Mesendoderm (in vitro differentiated cells): ENCODE measurements around the gene AGAP1.
A peak's percentile ranks its signal among the peaks of the same experiment; 100 is the strongest.

Experiments used
- DNase-seq: peaks from one replicate; pipeline ENCODE4 v3.0.0; 2013
- H2AK5ac ChIP-seq: 2 replicates; pipeline ENCODE4 v1.6.1; 2013; ENCODE audit warnings: low read length, inconsistent platforms
- H2BK120ac ChIP-seq: 2 replicates; pipeline ENCODE4 v1.6.1; 2013; ENCODE audit warnings: low read depth, mild to moderate bottlenecking, low read length, moderate library complexity, mixed read lengths
- H2BK15ac ChIP-seq: replicated peaks from 2 replicates; pipeline ENCODE4 v1.6.1; 2013; ENCODE audit warnings: low read depth, mild to moderate bottlenecking, moderate library complexity
- H2BK5ac ChIP-seq: 2 replicates; pipeline ENCODE4 v1.6.1; 2013; ENCODE audit warnings: low read length, inconsistent platforms
- H3K18ac ChIP-seq: 2 replicates; pipeline ENCODE4 v1.6.1; 2013; ENCODE audit warnings: mild to moderate bottlenecking, low read length, mixed read lengths
- H3K23ac ChIP-seq: one replicate; pipeline ENCODE4 v1.6.1; 2013; ENCODE audit warnings: low read length
- H3K27ac ChIP-seq: 2 replicates; pipeline ENCODE4 v1.5.1; 2013; ENCODE audit warnings: low read depth, mild to moderate bottlenecking, inconsistent platforms, low read length, moderate library complexity
- H3K27me3 ChIP-seq: 2 replicates; pipeline ENCODE4 v1.6.1; 2013; ENCODE audit warnings: low read length, control low read depth, mild to moderate bottlenecking, inconsistent platforms; ENCODE audit not compliant: insufficient read depth, poor library complexity
- H3K36me3 ChIP-seq: 2 replicates; pipeline ENCODE4 v1.6.1; 2013; ENCODE audit warnings: low read length, inconsistent platforms; ENCODE audit not compliant: control insufficient read depth, insufficient read depth
- H3K4ac ChIP-seq: one replicate; pipeline ENCODE4 v1.6.1; 2013; ENCODE audit warnings: low read depth, mild to moderate bottlenecking, low read length, moderate library complexity
- H3K4me1 ChIP-seq: 2 replicates; pipeline ENCODE4 v1.6.1; 2013; ENCODE audit warnings: low read depth, low read length, inconsistent platforms; ENCODE audit not compliant: control insufficient read depth
- H3K4me2 ChIP-seq: 2 replicates; pipeline ENCODE4 v1.6.1; 2013; ENCODE audit warnings: low read length
- H3K4me3 ChIP-seq: 2 replicates; pipeline ENCODE4 v1.5.1; 2013; ENCODE audit warnings: mild to moderate bottlenecking, low read length
- H3K56ac ChIP-seq: one replicate; pipeline ENCODE4 v1.6.1; 2013; ENCODE audit warnings: low read length
- H3K79me1 ChIP-seq: 2 replicates; pipeline ENCODE4 v1.6.1; 2013; ENCODE audit warnings: low read length, inconsistent platforms
- H3K79me2 ChIP-seq: 2 replicates; pipeline ENCODE4 v1.6.1; 2013; ENCODE audit warnings: mild to moderate bottlenecking, low read length; ENCODE audit not compliant: control insufficient read depth, insufficient read depth
- H3K9ac ChIP-seq: 2 replicates; pipeline ENCODE4 v1.6.1; 2013; ENCODE audit warnings: low read length, inconsistent platforms
- H4K5ac ChIP-seq: one replicate; pipeline ENCODE4 v1.6.1; 2013; ENCODE audit warnings: low read length
- H4K8ac ChIP-seq: one replicate; pipeline ENCODE4 v1.6.1; 2013; ENCODE audit warnings: low read depth, mild to moderate bottlenecking, control low read depth, low read length, moderate library complexity
- WGBS: extraction: QIAGEN DNeasy Blood & Tissue Kit; methylation state at CpG from one replicate; pipeline ENCODE4 v1.1.7; 2013; ENCODE audit warnings: low lambda C conversion rate, missing lambda C conversion rate; ENCODE audit not compliant: insufficient coverage; ENCODE audit errors: extremely low coverage; 5-methylcytosine and 5-hydroxymethylcytosine counted together

The AGAP1 gene

DNA sequence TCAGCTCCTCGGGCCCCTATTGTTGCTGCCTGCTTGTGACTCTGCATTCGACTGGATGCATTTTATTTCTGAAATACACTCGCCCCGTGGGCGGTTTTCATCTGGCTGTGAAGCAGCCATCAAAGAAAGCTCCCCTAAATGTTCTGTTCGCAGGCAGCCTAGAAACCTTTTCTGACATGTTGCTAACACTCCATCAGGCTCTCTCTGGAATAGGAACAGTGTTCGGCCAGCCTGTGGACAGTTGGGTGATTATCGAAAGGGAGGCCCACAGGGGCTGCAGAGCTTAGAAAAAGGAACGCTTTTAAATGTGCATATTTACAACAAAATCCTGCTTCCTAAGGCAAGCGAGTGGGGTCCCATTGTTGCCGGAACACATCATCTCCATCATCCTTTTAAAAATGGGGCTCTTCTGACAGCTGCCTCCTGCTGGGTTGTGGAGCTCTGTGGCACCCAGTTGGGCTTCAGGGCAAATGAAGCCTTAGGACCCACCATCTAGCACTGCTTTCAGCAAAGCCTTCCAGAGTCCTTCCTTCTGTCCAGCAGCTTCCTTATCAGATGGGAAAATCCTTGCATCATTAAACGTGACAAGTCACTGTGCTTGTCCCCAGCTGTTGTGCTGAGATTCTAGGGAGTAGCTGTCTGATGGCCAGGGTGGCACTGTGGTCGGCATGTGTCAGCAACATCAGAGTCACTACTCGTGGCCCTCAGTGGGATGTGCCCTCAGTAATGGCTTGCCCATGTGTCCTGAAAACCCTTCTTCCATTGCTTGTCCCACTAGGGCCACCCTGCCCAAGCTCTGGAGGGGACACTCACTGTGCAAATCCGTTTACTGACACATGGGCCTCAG, 571.7 kb downstream of the AGAP1 start:
- Histone ChIP-seq H3K18ac (no peak overlapping the region), H3K23ac (no peak overlapping the region), H3K79me2 (no peaks in the 10 kb centered on the region), H2BK5ac (no peak overlapping the region), H4K5ac (no peak overlapping the region), H3K4me1 (no peaks in the 10 kb centered on the region), H3K27ac (no peak overlapping the region), H3K27me3 (no peaks in the 10 kb centered on the region), H3K4me3 (no peak overlapping the region), H3K4ac (no peak overlapping the region), H3K4me2 (no peak overlapping the region), H2AK5ac (no peak overlapping the region), H3K56ac (no peak overlapping the region), H2BK15ac (no peak overlapping the region), H4K8ac (no peak overlapping the region), H3K36me3 (no peaks in the 10 kb centered on the region), H2BK120ac (no peak overlapping the region), H3K9ac (no peak overlapping the region), H3K79me1 (no peaks in the 10 kb centered on the region)
- no peak for DNase-seq
- WGBS, result no CpG with 5 or more reads among the region's 15 CpGs

DNA sequence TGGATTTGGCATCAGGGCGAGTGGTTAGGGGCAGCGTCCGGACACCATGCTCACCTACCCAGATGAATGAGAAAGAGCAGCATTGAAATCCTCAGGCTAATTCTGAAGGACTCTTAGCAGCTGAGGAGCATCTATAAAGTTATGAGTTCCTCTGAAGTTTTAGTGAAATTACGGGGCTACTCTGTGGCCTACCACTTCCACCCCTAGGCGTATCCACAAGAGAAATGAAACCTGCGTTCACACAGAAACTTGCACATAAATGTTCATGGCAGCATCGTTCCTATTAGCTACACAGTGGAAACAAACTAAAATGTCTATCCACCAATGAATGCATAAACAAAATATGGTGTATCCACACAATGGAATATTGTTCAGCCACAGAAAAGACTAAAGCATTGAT, 576.4 kb downstream of the AGAP1 start:
- Histone ChIP-seq H3K36me3 (no peaks in the 10 kb centered on the region), H2BK5ac (no peak overlapping the region), H2BK15ac (no peak overlapping the region), H3K4ac (no peak overlapping the region), H3K27ac (no peak overlapping the region), H4K8ac (no peak overlapping the region), H3K56ac (no peak overlapping the region), H2BK120ac (no peak overlapping the region), H3K23ac (no peak overlapping the region), H3K79me1 (no peaks in the 10 kb centered on the region), H3K4me2 (no peak overlapping the region), H3K4me3 (no peak overlapping the region), H3K79me2 (no peaks in the 10 kb centered on the region), H2AK5ac (no peak overlapping the region), H3K9ac (no peak overlapping the region), H4K5ac (no peak overlapping the region), H3K18ac (no peak overlapping the region), H3K4me1 (peaks cover 2% of the 10 kb centered on the region), H3K27me3 (no peaks in the 10 kb centered on the region)
- no peak for DNase-seq
- no CpG with 5 or more reads among the region's 7 CpGs for WGBS

DNA sequence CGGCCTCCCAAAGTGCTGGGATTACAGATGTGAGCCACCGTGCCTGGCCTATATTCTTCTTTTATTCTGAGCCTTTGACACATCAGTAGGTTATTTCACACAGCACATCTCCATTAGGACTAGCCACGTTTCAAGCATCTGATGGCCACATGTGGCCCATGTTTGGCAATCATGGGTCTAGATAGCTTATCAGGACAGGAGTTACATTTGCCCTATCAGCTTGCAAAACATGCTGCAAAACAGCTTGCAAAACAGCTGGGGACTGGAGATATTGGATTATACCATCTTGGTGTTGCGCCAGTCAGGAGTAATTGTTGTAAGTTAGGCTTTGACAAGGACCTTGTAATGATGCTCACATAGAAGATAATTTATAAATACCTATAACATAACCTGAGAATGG, 579.4 kb downstream of the AGAP1 start:
- Histone ChIP-seq H4K5ac (no peak overlapping the region), H3K4me3 (no peak overlapping the region), H4K8ac (no peak overlapping the region), H3K79me2 (no peaks in the 10 kb centered on the region), H3K79me1 (no peaks in the 10 kb centered on the region), H3K23ac (no peak overlapping the region), H3K27me3 (no peaks in the 10 kb centered on the region), H2BK120ac (no peak overlapping the region), H3K27ac (no peak overlapping the region), H2BK15ac (no peak overlapping the region), H3K4me1 (peaks cover 2% of the 10 kb centered on the region), H3K56ac (no peak overlapping the region), H2AK5ac (no peak overlapping the region), H3K4me2 (no peak overlapping the region), H3K9ac (no peak overlapping the region), H3K4ac (no peak overlapping the region), H3K36me3 (no peaks in the 10 kb centered on the region), H3K18ac (no peak overlapping the region), H2BK5ac (no peak overlapping the region)
- WGBS, result no CpG with 5 or more reads among the region's 4 CpGs
- DNase-seq, result peak; percentile 69

DNA sequence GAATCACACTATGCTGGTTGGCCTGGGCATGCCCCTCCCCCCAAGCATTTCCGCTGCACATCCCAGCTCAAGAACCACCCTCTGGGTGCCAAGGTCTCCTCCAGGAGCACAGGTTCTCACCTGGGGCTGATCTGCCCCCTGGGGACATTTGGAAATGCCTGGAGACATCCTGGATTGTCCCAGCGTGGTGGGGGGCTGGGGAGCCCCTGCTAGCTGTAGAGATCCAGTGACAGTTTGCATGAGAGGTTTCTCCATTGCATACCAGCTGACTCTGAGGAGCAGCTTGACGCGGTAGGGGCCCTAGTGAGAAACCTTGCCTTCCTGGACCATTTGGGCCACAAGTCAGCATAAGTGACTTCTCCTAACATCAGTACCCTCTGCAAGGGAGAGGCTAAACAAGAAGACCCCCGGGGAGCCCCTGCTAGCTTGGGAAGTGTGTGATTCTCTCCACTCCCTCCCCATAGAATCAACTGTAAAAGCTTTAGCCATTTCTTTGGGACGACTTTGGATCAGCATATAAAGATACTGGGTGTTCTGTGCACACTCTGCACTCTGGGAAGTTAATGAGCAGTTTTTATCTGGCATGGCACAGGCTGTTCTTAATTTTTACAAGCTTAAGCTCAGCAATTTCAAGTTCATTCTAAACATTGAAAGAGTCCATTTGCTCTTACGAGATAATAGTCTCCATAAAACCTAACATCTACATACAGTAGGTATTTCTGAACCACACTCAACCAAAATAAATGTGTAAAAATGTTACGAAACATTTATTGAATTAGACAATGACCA, 580.2 kb downstream of the AGAP1 start:
- H3K36me3 ChIP-seq, result no peaks in the 10 kb centered on the region
- DNase-seq, result no peak
- no peaks in the 10 kb centered on the region for H3K27me3 ChIP-seq
- H3K79me2 ChIP-seq, result no peaks in the 10 kb centered on the region
- H2BK120ac ChIP-seq, result no peak overlapping the region
- H3K9ac ChIP-seq, result no peak overlapping the region
- no peak overlapping the region for H3K27ac ChIP-seq
- H2BK15ac ChIP-seq, result no peak overlapping the region
- no CpG with 5 or more reads among the region's 8 CpGs for WGBS
- H3K79me1 ChIP-seq, result no peaks in the 10 kb centered on the region
- no peak overlapping the region for H3K23ac ChIP-seq
- H3K4me3 ChIP-seq, result no peak overlapping the region
- peaks cover 2% of the 10 kb centered on the region for H3K4me1 ChIP-seq
- no peak overlapping the region for H3K18ac ChIP-seq
- H3K56ac ChIP-seq, result no peak overlapping the region
- no peak overlapping the region for H4K5ac ChIP-seq
- H4K8ac ChIP-seq, result no peak overlapping the region
- H2AK5ac ChIP-seq, result no peak overlapping the region
- H3K4me2 ChIP-seq, result no peak overlapping the region
- no peak overlapping the region for H2BK5ac ChIP-seq
- no peak overlapping the region for H3K4ac ChIP-seq

DNA sequence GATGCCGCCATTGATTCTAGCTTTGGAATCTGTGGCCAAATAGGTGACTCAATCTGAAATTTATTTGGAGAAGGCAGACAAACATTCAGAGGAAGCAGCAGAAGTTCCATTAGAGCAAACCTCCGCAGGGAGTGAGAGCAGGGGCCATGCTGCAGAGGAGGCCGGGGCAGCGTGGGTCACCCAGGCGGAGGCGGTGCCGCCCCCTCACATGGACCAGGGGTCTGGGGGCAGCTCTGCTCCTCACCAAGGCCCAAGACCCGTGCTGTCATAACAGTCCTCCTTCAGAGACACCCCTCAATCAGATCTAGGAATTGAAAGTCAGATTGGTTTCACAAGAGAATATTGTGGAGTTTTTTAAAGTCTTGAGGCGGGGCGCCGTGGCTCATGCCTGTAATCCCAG, 582.0 kb downstream of the AGAP1 start:
- no peak overlapping the region for H3K27ac ChIP-seq
- H2BK120ac ChIP-seq, result no peak overlapping the region
- no peak overlapping the region for H4K8ac ChIP-seq
- no peak overlapping the region for H2AK5ac ChIP-seq
- no peak overlapping the region for H3K56ac ChIP-seq
- no peak overlapping the region for H3K9ac ChIP-seq
- no peak for DNase-seq
- H4K5ac ChIP-seq, result no peak overlapping the region
- H3K4ac ChIP-seq, result no peak overlapping the region
- H3K18ac ChIP-seq, result no peak overlapping the region
- H3K4me3 ChIP-seq, result no peak overlapping the region
- no peaks in the 10 kb centered on the region for H3K27me3 ChIP-seq
- H3K4me2 ChIP-seq, result no peak overlapping the region
- H3K79me1 ChIP-seq, result no peaks in the 10 kb centered on the region
- H3K23ac ChIP-seq, result no peak overlapping the region
- H3K79me2 ChIP-seq, result no peaks in the 10 kb centered on the region
- no CpG with 5 or more reads among the region's 11 CpGs for WGBS
- H2BK5ac ChIP-seq, result no peak overlapping the region
- H3K36me3 ChIP-seq, result no peaks in the 10 kb centered on the region
- H3K4me1 ChIP-seq, result peaks cover 2% of the 10 kb centered on the region
- no peak overlapping the region for H2BK15ac ChIP-seq
